GM23248 (cell line): ENCODE results near the gene TSPAN12.

Experiments used
- EZH2 ChIP-seq: fragments of 200-600 bp; sonication (generic); IDR thresholded peaks from 2 replicates; pipeline ENCODE4 v1.6.1; 2018; ENCODE audit warnings: antibody characterized with exemption, mild to moderate bottlenecking; ENCODE audit not compliant: insufficient read depth, poor library complexity, severe bottlenecking
- EZH2phosphoT487 ChIP-seq: fragments of 200-600 bp; sonication (generic); IDR thresholded peaks from 2 replicates; pipeline ENCODE4 v1.6.1; 2018; ENCODE audit warnings: antibody characterized with exemption, moderate library complexity, mild to moderate bottlenecking, low read depth; ENCODE audit not compliant: insufficient read depth

- no peak for TF ChIP-seq EZH2phosphoT487
- no peak for TF ChIP-seq EZH2
These were observed 26.7 kb downstream of the TSPAN12 start for GRCh38 chr7:120831260-120831659.
